ENCODE results near the gene TMEM54. TPM values are rescaled to one million over a fixed set of nuclear protein-coding genes. Genes with fewer than 3 reads are reported as not detected.

Gene TMEM54
- polyA plus RNA-seq, 1 donor = 5.7 TPM

DNA sequence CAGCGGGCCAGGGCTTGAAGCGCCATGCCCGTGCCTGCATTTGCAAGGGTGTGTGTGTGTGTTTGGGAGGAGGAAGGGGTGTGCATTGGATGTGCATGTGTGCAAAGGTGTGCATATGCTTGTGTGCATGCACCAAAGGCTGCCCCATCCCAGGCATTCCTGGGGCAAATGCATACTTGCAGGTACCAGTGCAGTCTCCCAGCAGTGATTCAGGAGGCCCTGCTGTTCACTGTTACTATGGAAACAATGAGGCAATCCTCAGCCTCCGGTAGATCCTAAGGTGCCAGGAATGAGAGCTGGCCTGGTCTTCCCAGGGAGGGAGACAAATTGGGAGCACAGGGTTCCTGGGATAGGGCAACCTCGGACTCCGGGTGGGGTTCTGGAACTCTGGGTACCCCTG, 23.0 kb downstream of the TMEM54 start:
- DNase-seq = no peak

GRCh38 chr1:32877211-32878110, 23.7 kb downstream of the TMEM54 start:
- DNase-seq = no peak

- DNase-seq = no peak
Observed at GRCh38 chr1:32876341-32877210, 24.6 kb downstream of the TMEM54 start.

- DNase-seq = no peak
Observed at GRCh38 chr1:32874860-32875752, 26.1 kb downstream of the TMEM54 start.

GRCh38 chr1:32873484-32873883, 27.7 kb downstream of the TMEM54 start:
- DNase-seq = no peak

GRCh38 chr1:32872192-32872460, 29.1 kb downstream of the TMEM54 start:
- DNase-seq = peak; percentile 40

GRCh38 chr1:32871364-32872191, 29.6 kb downstream of the TMEM54 start:
- DNase-seq = peak; percentile 68

DNA sequence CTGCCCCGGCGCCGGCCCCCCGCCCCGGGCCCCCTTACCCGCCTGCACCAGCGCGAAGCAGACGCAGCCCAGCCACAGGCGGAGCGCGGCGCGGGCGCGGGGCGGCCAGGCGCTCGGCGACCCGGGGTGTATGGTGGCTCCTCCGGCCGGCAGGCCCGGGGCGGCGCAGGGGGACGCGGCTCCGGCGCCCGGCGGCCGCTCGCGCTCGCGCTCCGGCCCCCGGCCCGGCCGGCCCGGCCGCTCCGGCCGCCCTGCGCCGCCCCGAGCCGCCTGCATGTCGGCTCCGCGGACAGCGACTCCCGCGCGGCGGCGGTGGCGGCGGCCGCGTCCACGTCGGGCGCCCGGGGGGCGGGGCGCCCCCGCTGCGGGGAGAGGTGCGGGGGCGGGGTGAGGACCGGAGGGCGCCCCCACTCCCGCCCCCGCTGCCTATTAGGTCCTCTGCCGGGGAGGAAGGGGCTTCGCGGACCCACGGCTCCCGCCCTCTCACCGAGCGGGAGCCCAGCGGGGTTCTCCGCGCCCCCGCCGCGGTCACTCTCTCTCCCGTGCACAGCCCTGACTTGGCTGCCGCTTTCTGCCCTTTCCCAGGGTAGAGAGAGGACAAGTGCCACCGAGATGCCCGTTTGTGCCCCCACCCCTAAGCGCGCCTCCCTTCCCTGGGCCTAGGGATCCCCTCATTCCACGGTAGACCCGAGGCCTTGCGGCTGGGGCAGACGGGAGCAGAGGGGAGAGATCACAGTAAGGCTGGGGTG, 30.4 kb downstream of the TMEM54 start, which contains the start of gene FNDC5:
Gene FNDC5, minus strand, starts transcription at position 298 of the 749 bp plus-strand sequence.
- DNase-seq = peak; percentile 61

- no peak for DNase-seq
Observed at GRCh38 chr1:32869923-32870614, 31.1 kb downstream of the TMEM54 start.

- no peak for DNase-seq
Observed at GRCh38 chr1:32868806-32869455, 32.3 kb downstream of the TMEM54 start.

GRCh38 chr1:32868085-32868484, 33.1 kb downstream of the TMEM54 start:
- no peak for DNase-seq

GRCh38 chr1:32867671-32868070, 33.5 kb downstream of the TMEM54 start:
- no peak for DNase-seq

DNA sequence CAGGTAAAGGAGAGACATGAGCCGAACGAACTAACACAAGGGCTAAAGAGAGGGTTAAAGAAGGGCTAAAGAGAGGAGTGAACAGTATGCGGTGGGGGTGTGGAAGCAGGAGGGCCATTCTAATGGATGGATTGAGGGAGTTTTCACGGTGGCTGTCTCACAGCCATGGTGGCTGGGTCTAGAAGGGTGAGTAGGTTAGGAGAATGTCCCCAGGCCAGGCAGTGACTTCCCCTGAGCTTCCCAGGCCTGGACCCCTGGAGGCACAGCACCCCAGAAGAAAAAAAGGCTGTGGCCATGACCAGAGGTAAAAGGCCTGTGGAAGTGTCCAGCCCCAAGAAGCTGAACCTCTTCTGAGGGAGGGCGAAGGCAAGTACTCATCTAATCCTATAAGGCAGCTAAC, 34.0 kb downstream of the TMEM54 start:
- DNase-seq = no peak

- DNase-seq = no peak
Observed at GRCh38 chr1:32865639-32866405, 35.4 kb downstream of the TMEM54 start.

GRCh38 chr1:32864375-32865019, 36.7 kb downstream of the TMEM54 start:
- DNase-seq = no peak

- DNase-seq = no peak
Observed at GRCh38 chr1:32863881-32864245, 37.3 kb downstream of the TMEM54 start.

- DNase-seq = no peak
Observed at GRCh38 chr1:32863218-32863880, 37.8 kb downstream of the TMEM54 start.
